ENCODE measurements around the gene KCNMB1.

DNA sequence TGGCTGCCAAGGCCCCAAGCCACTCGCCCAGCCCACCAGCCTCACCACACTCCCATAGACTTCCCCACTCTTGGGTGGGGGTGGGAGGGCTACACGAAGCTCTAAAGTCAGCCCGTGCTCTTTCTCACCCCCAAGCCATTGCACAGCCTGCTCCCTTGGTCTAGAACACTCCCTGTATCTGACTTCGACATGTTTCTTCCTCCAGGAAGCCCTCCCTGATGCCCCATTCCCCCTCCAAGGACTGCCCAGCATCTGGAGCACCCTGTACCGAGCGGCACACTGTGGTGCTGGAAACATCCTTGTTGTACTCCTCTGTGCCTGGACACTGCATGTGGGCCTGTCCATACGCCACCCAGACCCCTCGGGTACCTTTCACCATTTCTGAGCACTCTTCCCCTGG, 49.4 kb upstream of the KCNMB1 start:
- no peak for TF ChIP-seq CTCF (IDR thresholded peaks at IDR 0.05)
- TF ChIP-seq POLR2A (IDR thresholded peaks at IDR 0.05): no peak

All from thyroid gland (tissue), 4 donors.